HG03520 (cell line): ENCODE results near the gene SLC17A9.

Experiments used
- ATAC-seq: cut with Tn5 transposase; IDR thresholded peaks from one replicate; pipeline ENCODE4 v1.9.1; 2021; ENCODE audit warnings: mild to moderate bottlenecking, moderate library complexity; ENCODE audit not compliant: unreplicated experiment

The SLC17A9 gene

GRCh38 chr20:62937268-62938104 is 15.0 kb upstream of the SLC17A9 start:
- ATAC-seq, result peak; percentile 80

- peak; percentile 34 for ATAC-seq
Measured at GRCh38 chr20:62938105-62938888, 14.2 kb upstream of the SLC17A9 start, which contains the start of gene GID8. GID8 (plus strand) TSS chr20:62938147; CDS start chr20:62941503, 3,356 bp downstream.

GRCh38 chr20:62940875-62941274 is 11.6 kb upstream of the SLC17A9 start:
- no peak for ATAC-seq

- ATAC-seq, result no peak
Measured at GRCh38 chr20:62941792-62942191, 10.7 kb upstream of the SLC17A9 start.

GRCh38 chr20:62942456-62942855 is 10.1 kb upstream of the SLC17A9 start:
- no peak for ATAC-seq

GRCh38 chr20:62943396-62943795 is 9.1 kb upstream of the SLC17A9 start:
- ATAC-seq, result no peak

- no peak for ATAC-seq
Measured at GRCh38 chr20:62944184-62944583, 8.3 kb upstream of the SLC17A9 start.

GRCh38 chr20:62944746-62945145 is 7.8 kb upstream of the SLC17A9 start:
- ATAC-seq, result no peak

GRCh38 chr20:62945771-62946339 is 6.7 kb upstream of the SLC17A9 start:
- ATAC-seq, result no peak

GRCh38 chr20:62946918-62947317 is 5.6 kb upstream of the SLC17A9 start:
- no peak for ATAC-seq

GRCh38 chr20:62947532-62948300 is 4.8 kb upstream of the SLC17A9 start:
- no peak for ATAC-seq

- ATAC-seq, result no peak
Measured at GRCh38 chr20:62949153-62949821, 3.2 kb upstream of the SLC17A9 start.

- no peak for ATAC-seq
Measured at GRCh38 chr20:62949962-62950361, 2.5 kb upstream of the SLC17A9 start.

GRCh38 chr20:62950741-62951140 is 1.8 kb upstream of the SLC17A9 start:
- ATAC-seq, result no peak

GRCh38 chr20:62951143-62951895 is 1.2 kb upstream of the SLC17A9 start:
- ATAC-seq, result no peak

GRCh38 chr20:62951896-62952372 is 575 bp upstream of the SLC17A9 start:
- ATAC-seq, result no peak

GRCh38 chr20:62952968-62953838 is 694 bp downstream of the SLC17A9 start:
- no peak for ATAC-seq
